Thyroid gland (tissue), 4 donors: Measurements from ENCODE around the gene STRIP1. TPM values are rescaled to one million over a fixed set of nuclear protein-coding genes. Genes with fewer than 3 reads are reported as not detected.

Experiments
- DNase-seq, 2 donors: peaks; one replicate each; pipeline ENCODE4 v3.0.0-alpha.2; 2019
- H3K27ac ChIP-seq, 3 donors: fragments of 200-600 bp; sonication (generic); 1 replicate in 2 of 3; 2 replicates in 1 of 3; pipeline ENCODE4 v1.5.1; 2016 to 2019; ENCODE audit warnings: mild to moderate bottlenecking in 1 of 3, moderate library complexity in 1 of 3
- H3K27me3 ChIP-seq: fragments of 200-600 bp; sonication (generic); one replicate; pipeline ENCODE4 v1.5.1; 2019
- H3K36me3 ChIP-seq, 2 donors: fragments of 200-600 bp; sonication (generic); one replicate each; pipeline ENCODE4 v1.5.1; 2016 to 2019
- H3K4me1 ChIP-seq, 2 donors: fragments of 200-600 bp; sonication (generic); one replicate each; pipeline ENCODE4 v1.5.1; 2017 to 2019
- H3K4me3 ChIP-seq, 3 donors: fragments of 200-600 bp; sonication (generic); replicated peaks in 1 of 3; 1 replicate in 2 of 3; 2 replicates in 1 of 3; pipeline ENCODE4 v1.5.1; 2016; ENCODE audit warnings: mild to moderate bottlenecking in 1 of 3
- H3K9me3 ChIP-seq: fragments of 200-600 bp; sonication (generic); one replicate; pipeline ENCODE4 v1.5.1; 2017
- CTCF ChIP-seq, 6 experiments: fragments of 200-600 bp in 3 of 6; fragments of 450-650 bp in 3 of 6; sonication (generic) in 3 of 6; IDR thresholded peaks; one replicate each; pipeline ENCODE4 v1.5.1; 2016 to 2019; ENCODE audit warnings: antibody characterized with exemption in 6 of 6, mild to moderate bottlenecking in 2 of 6, inconsistent platforms in 1 of 6, moderate library complexity in 1 of 6
- POLR2A ChIP-seq, 2 donors: fragments of 450-650 bp; IDR thresholded peaks; one replicate each; pipeline ENCODE4 v1.6.1; 2017; ENCODE audit warnings: antibody characterized with exemption in 2 of 2, mild to moderate bottlenecking in 2 of 2, moderate library complexity in 1 of 2
- WGBS, 2 donors: methylation state at CpG; one replicate each; pipeline ENCODE4 v1.1.5; 2017; 5-methylcytosine and 5-hydroxymethylcytosine counted together
- intact Hi-C: fragments of 100-400 bp; cut with DNase I; formaldehyde crosslinking; loops from one replicate; pipeline ENCODE4 v1.15.1; 2023
- total RNA-seq, 4 donors: library from RNA; depleted of rRNA; stranded (reverse); fragments of >200 nt; gene quantifications; one replicate each; pipeline ENCODE4 v1.2.3, GENCODE V29; 2016

Gene STRIP1
- total RNA-seq, 4 donors from 2014 or later = 36.2 to 63.4 (median 45.2) TPM

DNA sequence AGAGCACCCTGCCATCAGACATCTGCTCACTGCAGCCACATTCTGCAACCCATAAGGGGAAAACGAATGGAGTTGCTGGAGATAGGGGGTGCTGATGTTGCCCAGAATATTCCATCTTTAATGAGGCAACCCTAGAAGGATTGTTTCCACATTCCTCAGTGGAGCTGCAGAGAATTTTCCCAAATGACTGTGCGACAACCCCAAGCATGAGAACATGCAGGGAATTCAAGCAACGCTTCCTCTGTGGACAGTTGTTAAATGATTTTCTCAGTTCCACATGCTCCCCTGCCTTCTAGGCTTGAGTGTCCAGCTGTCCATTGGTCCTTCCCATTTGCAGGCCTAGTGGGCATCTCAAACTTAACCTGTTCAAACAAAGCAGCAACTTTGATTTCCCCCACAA, 57.4 kb downstream of the STRIP1 start:
- no peak for DNase-seq
- TF ChIP-seq CTCF (IDR thresholded peaks at IDR 0.05) = no peak
- H3K4me3 ChIP-seq = no peak overlapping the region
- intact Hi-C loops = no loop called here
- WGBS, 2 donors = 74 to 78% methylated on average over 3 of the region's 3 CpGs
- no peaks in the 10 kb centered on the region for H3K9me3 ChIP-seq
- no peaks in the 10 kb centered on the region for H3K27me3 ChIP-seq
- no peak overlapping the region for H3K27ac ChIP-seq
- no peaks in the 10 kb centered on the region for H3K4me1 ChIP-seq
- H3K36me3 ChIP-seq = no peaks in the 10 kb centered on the region

- DNase-seq = no peak
- 88 to 95% methylated on average over 2 of the region's 2 CpGs for WGBS, 2 donors
- intact Hi-C loops = no loop called here
- Histone ChIP-seq H3K4me1 (no peaks in the 10 kb centered on the region), H3K4me3 (no peak overlapping the region), H3K27me3 (no peaks in the 10 kb centered on the region), H3K27ac (no peak overlapping the region), H3K9me3 (no peaks in the 10 kb centered on the region), H3K36me3 (no peaks in the 10 kb centered on the region)
- no peak for TF ChIP-seq CTCF (IDR thresholded peaks at IDR 0.05)
- TF ChIP-seq POLR2A (IDR thresholded peaks at IDR 0.05) = no peak
These were observed 58.6 kb downstream of the STRIP1 start for GRCh38 chr1:110092991-110093390.

- intact Hi-C loops = no loop called here
- Histone ChIP-seq H3K9me3 (no peaks in the 10 kb centered on the region), H3K4me1 (no peaks in the 10 kb centered on the region), H3K4me3 (no peak overlapping the region), H3K36me3 (no peaks in the 10 kb centered on the region), H3K27me3 (no peaks in the 10 kb centered on the region), H3K27ac (no peak overlapping the region)
- DNase-seq = no peak
- WGBS, 2 donors = 58 to 63% methylated on average over 3 to 7 of the region's 7 CpGs
- TF ChIP-seq CTCF (IDR thresholded peaks at IDR 0.05) (no peak), POLR2A (IDR thresholded peaks at IDR 0.05) (no peak)
These were observed 60.7 kb downstream of the STRIP1 start for GRCh38 chr1:110094931-110095654.

DNA sequence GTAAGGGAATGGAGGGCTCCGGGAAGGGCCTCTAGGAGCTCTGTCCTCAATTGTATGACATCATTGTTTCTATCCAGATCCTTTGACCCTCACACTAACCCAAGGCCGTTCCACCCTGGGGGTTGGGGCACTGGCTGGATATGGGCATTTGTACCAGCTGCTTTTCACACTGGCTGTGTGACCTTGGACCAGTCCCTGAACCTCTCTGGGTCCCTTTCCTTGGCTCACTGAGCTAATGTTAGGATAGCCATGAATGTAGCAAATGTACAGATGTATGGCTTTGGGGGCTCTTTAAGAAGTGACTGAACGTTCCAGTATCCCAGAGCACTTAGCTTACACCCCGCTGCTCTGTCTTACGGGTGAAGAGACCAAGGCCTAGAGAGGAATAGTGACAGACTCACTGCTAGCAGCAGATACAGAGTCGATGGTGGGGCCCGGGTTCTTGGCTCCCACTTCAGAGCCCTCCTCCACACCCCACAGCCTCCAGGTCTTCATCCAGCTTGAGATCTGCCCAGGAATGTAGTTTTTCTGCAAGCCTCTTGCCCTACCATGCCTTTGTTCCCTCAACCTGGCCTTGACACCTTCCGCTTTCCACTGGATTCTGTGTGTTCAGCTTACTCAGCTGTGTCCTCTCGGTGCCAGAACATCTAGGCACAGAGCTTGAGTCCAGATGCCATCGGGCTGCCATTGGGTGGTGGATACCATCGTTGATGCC, 63.2 kb downstream of the STRIP1 start:
- TF ChIP-seq POLR2A (IDR thresholded peaks at IDR 0.05) (no peak), CTCF (IDR thresholded peaks at IDR 0.05) (no peak)
- Histone ChIP-seq H3K27ac (no peak overlapping the region), H3K9me3 (no peaks in the 10 kb centered on the region), H3K36me3 (no peaks in the 10 kb centered on the region), H3K27me3 (no peaks in the 10 kb centered on the region), H3K4me3 (no peak overlapping the region), H3K4me1 (no peaks in the 10 kb centered on the region)
- no peak for DNase-seq
- 57 to 59% methylated on average over 11 of the region's 11 CpGs for WGBS, 2 donors
- intact Hi-C loops = no loop called here
